Subcutaneous adipose tissue (tissue), 4 donors: Measurements from ENCODE around the gene REXO1. TPM values are rescaled to one million over a fixed set of nuclear protein-coding genes. Genes with fewer than 3 reads are reported as not detected.

Source experiments
- CTCF ChIP-seq: fragments of 450-650 bp; IDR thresholded peaks from one replicate; pipeline ENCODE4 v1.5.1; 2016; ENCODE audit warnings: low read depth, mild to moderate bottlenecking, control low read depth, antibody characterized with exemption, moderate library complexity
- total RNA-seq, 4 donors: library from RNA; depleted of rRNA; stranded (reverse); fragments of >200 nt; gene quantifications; one replicate each; pipeline ENCODE4 v1.1.0, GENCODE V29; 2016

Gene REXO1
- total RNA-seq, 4 donors from 2014 or later: 12.3 to 30.5 (median 20.1) TPM

- no peak for TF ChIP-seq CTCF
Measured at GRCh38 chr19:1790054-1790792, 58.1 kb downstream of the REXO1 start.

- no peak for TF ChIP-seq CTCF
Measured at GRCh38 chr19:1789261-1790041, 58.8 kb downstream of the REXO1 start.

GRCh38 chr19:1787116-1787515 lies 61.2 kb downstream of the REXO1 start:
- no peak for TF ChIP-seq CTCF

GRCh38 chr19:1786668-1787067 lies 61.6 kb downstream of the REXO1 start:
- TF ChIP-seq CTCF: no peak

GRCh38 chr19:1785310-1785709 lies 63.0 kb downstream of the REXO1 start:
- no peak for TF ChIP-seq CTCF

GRCh38 chr19:1783874-1784273 lies 64.4 kb downstream of the REXO1 start:
- TF ChIP-seq CTCF: no peak

GRCh38 chr19:1783354-1783753 lies 64.9 kb downstream of the REXO1 start:
- no peak for TF ChIP-seq CTCF
